Measurements from ENCODE around the gene RAPGEF1. TPM values are rescaled to one million over a fixed set of nuclear protein-coding genes. Genes with fewer than 3 reads are reported as not detected.

RAPGEF1 gene
- total RNA-seq, 1 experiment from 2014 or later = 25.2 TPM

DNA sequence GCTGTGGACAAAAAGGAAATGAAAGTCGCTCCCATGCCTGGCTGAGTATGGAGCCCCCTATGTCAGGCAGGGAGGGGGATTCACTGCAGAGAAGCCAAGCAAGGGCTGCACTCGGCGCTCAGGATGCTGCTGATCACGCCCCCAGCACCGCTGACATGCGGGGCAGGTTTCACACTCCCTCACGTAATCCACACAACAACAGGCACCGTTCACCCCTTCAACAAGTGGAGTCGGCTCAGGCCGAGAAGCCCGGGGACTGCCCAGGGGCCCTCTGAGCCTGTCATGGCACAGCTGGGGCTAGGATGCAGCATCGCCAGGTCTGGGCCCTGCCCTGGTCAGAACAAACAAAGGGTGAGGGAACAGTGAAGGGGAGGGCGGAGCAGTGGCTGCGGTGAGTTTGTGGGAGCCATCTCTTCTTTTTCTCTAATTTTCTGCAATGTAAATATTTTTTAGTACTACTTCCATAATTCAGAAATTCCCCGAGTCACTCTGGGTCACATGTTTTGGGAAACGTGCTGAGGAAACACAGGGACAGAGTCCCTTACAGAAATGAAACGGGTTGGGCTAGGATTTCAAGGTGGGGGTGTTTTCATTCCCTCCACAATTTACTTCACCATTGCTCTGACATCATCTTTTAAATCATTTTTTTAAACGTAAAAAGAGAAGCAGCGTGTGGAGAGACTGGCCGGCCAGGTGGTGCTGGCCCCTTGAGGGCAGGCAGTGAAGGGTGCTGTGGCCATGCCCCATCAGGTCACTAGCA is 144.8 kb downstream of the RAPGEF1 start:
- H4K20me1 ChIP-seq (ENCODE audit: low read length) = no peaks in the 10 kb centered on the region
- DNase-seq (no peak), ATAC-seq (no peak)
- no peaks in the 10 kb centered on the region for H3K79me2 ChIP-seq (ENCODE audit: low read length)
- H3K27ac ChIP-seq (ENCODE audit: low read length) = no peak overlapping the region
- H3K36me3 ChIP-seq (ENCODE audit: low read depth, low read length) = no peaks in the 10 kb centered on the region
- H3K4me1 ChIP-seq (ENCODE audit: insufficient read depth, low read length) = no peaks in the 10 kb centered on the region
- no TSS peak for BruUV-seq (replicated peaks)
- H3K4me3 ChIP-seq (ENCODE audit: low read length) = no peak overlapping the region
- no peaks in the 10 kb centered on the region for H3K9me3 ChIP-seq (ENCODE audit: low read length)
- TF ChIP-seq EZH2 (IDR thresholded peaks at IDR 0.05; ENCODE audit: low read length, unreplicated experiment) = no peak
- no peak for TF ChIP-seq EZH2phosphoT487 (IDR thresholded peaks at IDR 0.05; ENCODE audit: borderline replicate concordance, low read length)
- TF ChIP-seq, protein P1, sequence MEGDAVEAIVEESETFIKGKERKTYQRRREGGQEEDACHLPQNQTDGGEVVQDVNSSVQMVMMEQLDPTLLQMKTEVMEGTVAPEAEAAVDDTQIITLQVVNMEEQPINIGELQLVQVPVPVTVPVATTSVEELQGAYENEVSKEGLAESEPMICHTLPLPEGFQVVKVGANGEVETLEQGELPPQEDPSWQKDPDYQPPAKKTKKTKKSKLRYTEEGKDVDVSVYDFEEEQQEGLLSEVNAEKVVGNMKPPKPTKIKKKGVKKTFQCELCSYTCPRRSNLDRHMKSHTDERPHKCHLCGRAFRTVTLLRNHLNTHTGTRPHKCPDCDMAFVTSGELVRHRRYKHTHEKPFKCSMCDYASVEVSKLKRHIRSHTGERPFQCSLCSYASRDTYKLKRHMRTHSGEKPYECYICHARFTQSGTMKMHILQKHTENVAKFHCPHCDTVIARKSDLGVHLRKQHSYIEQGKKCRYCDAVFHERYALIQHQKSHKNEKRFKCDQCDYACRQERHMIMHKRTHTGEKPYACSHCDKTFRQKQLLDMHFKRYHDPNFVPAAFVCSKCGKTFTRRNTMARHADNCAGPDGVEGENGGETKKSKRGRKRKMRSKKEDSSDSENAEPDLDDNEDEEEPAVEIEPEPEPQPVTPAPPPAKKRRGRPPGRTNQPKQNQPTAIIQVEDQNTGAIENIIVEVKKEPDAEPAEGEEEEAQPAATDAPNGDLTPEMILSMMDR (conservative IDR thresholded peaks at IDR 0.05; ENCODE audit: low read depth, low read length) = no peak
- H3K9me2 ChIP-seq (replicated peaks; ENCODE audit: low read length) = no peaks in the 10 kb centered on the region
- H2AFZ ChIP-seq (ENCODE audit: low read length) = no peak overlapping the region
- ChIA-PET POLR2A (ENCODE audit: unreplicated experiment) (no interaction called here), CTCF (no interaction called here)
- no peak overlapping the region for H3K4me2 ChIP-seq (ENCODE audit: low read length)
- no peak overlapping the region for H3K9ac ChIP-seq (ENCODE audit: low read length)
- no peaks in the 10 kb centered on the region for H3F3A ChIP-seq (ENCODE audit: low read length, unreplicated experiment)
- intact Hi-C loops (cut with micrococcal nuclease) = no loop called here
- H3K27me3 ChIP-seq (ENCODE audit: low read length) = no peaks in the 10 kb centered on the region

DNA sequence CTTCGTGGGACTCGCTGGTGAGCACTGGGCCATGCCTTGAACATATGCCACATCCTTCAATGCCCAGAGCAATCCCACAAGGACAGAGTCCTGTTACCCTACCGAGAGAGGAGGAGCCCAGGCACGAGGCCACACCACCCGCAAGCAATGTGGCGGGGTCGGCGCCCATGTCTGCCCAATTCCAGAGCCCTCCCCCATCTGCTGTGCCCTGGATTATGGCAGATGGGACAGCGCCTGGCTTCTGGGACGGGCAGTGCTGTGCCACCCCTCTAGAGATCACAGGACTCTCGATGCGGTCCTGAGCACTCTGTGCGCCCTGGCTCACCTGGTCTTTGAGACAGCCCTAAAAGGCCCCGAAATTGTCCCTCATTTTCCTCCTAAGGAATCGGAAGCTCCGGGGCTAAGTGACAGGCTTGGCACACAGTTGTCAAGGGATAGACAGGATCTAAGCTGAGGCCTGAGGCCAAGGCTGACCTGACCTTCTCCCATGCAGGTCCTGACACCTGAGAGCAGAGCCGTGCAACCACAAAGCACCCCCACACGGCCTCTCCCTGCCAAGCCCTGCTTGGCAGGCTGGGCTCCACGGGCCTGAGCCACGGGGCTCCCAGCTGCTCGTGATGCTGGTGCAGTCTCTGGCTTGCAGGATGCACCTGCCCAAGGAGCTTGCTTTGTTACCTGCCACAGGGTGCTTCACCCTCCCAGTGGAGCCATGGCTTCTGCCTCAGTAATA is 145.8 kb downstream of the RAPGEF1 start:
- ChIA-PET POLR2A (ENCODE audit: unreplicated experiment) (no interaction called here), CTCF (no interaction called here)
- intact Hi-C loops (cut with micrococcal nuclease) = no loop called here

More for the DNA sequence above, 145.8 kb downstream of the RAPGEF1 start:
- no peaks in the 10 kb centered on the region for H3K27me3 ChIP-seq (ENCODE audit: low read length)
- H3K9me2 ChIP-seq (replicated peaks; ENCODE audit: low read length) = no peaks in the 10 kb centered on the region
- ATAC-seq = no peak
- no peaks in the 10 kb centered on the region for H4K20me1 ChIP-seq (ENCODE audit: low read length)
- no peak for DNase-seq
- H3K9me3 ChIP-seq (ENCODE audit: low read length) = no peaks in the 10 kb centered on the region
- no peaks in the 10 kb centered on the region for H3K36me3 ChIP-seq (ENCODE audit: low read depth, low read length)
- TF ChIP-seq EZH2phosphoT487 (IDR thresholded peaks at IDR 0.05; ENCODE audit: borderline replicate concordance, low read length) (no peak), EZH2 (IDR thresholded peaks at IDR 0.05; ENCODE audit: low read length, unreplicated experiment) (no peak)
- TF ChIP-seq, protein P1 (conservative IDR thresholded peaks at IDR 0.05; ENCODE audit: low read depth, low read length) = no peak
- no TSS peak for BruUV-seq (replicated peaks)
- no peaks in the 10 kb centered on the region for H3K4me1 ChIP-seq (ENCODE audit: insufficient read depth, low read length)
- H3F3A ChIP-seq (ENCODE audit: low read length, unreplicated experiment) = no peaks in the 10 kb centered on the region
- H3K27ac ChIP-seq (ENCODE audit: low read length) = no peak overlapping the region
- H3K79me2 ChIP-seq (ENCODE audit: low read length) = no peaks in the 10 kb centered on the region
- no peak overlapping the region for H3K4me2 ChIP-seq (ENCODE audit: low read length)
- H3K9ac ChIP-seq (ENCODE audit: low read length) = no peak overlapping the region
- no peak overlapping the region for H2AFZ ChIP-seq (ENCODE audit: low read length)
- no peak overlapping the region for H3K4me3 ChIP-seq (ENCODE audit: low read length)

Measured in PC-3 (cell line).